Panc1 (cell line): ENCODE measurements around the gene GRID1. TPM values are rescaled to one million over a fixed set of nuclear protein-coding genes. Genes with fewer than 3 reads are reported as not detected.

Experiments
- ATAC-seq: fragments of 200-7000 bp; cut with Tn5 transposase; 2 replicates; pipeline ENCODE4 v1.9.1; 2020; ENCODE audit warnings: mild to moderate bottlenecking, moderate library complexity
- BruUV-seq: library from RNA; stranded (reverse); fragments of 400-500 nt; replicated peaks from 2 replicates; lab custom pipeline; 2021; lab: Mats Ljungman, UMichigan
- CTCF ChIA-PET: fragments of 300-600 bp; sonication (Branson Sonifier 250); formaldehyde crosslinking; loops from one replicate; lab custom pipeline; 2022; ENCODE audit warnings: antibody characterized with exemption; lab: Charles Lee
- POLR2A ChIA-PET: fragments of 300-600 bp; sonication (Branson Sonifier 250); formaldehyde crosslinking; loops from one replicate; lab custom pipeline; 2022; ENCODE audit warnings: antibody characterized with exemption; lab: Charles Lee
- DNase-seq: peaks from one replicate; pipeline ENCODE4 v3.0.0-alpha.2; 2010; ENCODE audit warnings: low read depth, low spot score
- H3K27ac ChIP-seq: 2 replicates; pipeline ENCODE4 v1.5.1; 2011; ENCODE audit warnings: mild to moderate bottlenecking, low read length, inconsistent platforms
- H3K27me3 ChIP-seq: fragments of 200-500 bp; sonication (Bioruptor generic); 2 replicates; pipeline ENCODE4 v1.6.0; 2014; ENCODE audit warnings: low read length, inconsistent platforms; ENCODE audit not compliant: control insufficient read depth, insufficient read depth
- H3K36me3 ChIP-seq: fragments of 200-500 bp; sonication (Bioruptor generic); 2 replicates; pipeline ENCODE4 v1.5.1; 2014; ENCODE audit warnings: inconsistent platforms, mild to moderate bottlenecking, low read length, moderate library complexity; ENCODE audit not compliant: control insufficient read depth, insufficient read depth
- H3K4me1 ChIP-seq: 2 replicates; pipeline ENCODE4 v1.5.1; 2011; ENCODE audit warnings: inconsistent platforms, mild to moderate bottlenecking, low read length, moderate library complexity; ENCODE audit not compliant: control insufficient read depth, insufficient read depth
- H3K4me3 ChIP-seq, 2 experiments: 2 replicates each; pipeline ENCODE4 v1.5.1; 2011 to 2012; ENCODE audit warnings: low read depth in 2 of 2, low read length in 2 of 2, mild to moderate bottlenecking in 2 of 2, inconsistent platforms in 1 of 2, moderate library complexity in 1 of 2
- H3K9me3 ChIP-seq: fragments of 200-500 bp; sonication (Bioruptor generic); 2 replicates; pipeline ENCODE4 v1.5.1; 2014; ENCODE audit warnings: low read depth, mild to moderate bottlenecking, inconsistent platforms, low read length, moderate library complexity; ENCODE audit not compliant: control insufficient read depth, insufficient read depth
- POLR2AphosphoS5 ChIP-seq: IDR thresholded peaks from 2 replicates; pipeline ENCODE4 v1.6.1; 2012; ENCODE audit warnings: mild to moderate bottlenecking, low read depth, low read length, moderate library complexity
- SIN3A ChIP-seq: IDR thresholded peaks from 2 replicates; pipeline ENCODE4 v1.6.1; 2012; ENCODE audit warnings: low read depth, mild to moderate bottlenecking, low read length, moderate library complexity, borderline replicate concordance; ENCODE audit not compliant: insufficient read depth
- TCF7L2 ChIP-seq: IDR thresholded peaks from 2 replicates; pipeline ENCODE4 v1.6.1; 2011; ENCODE audit warnings: mild to moderate bottlenecking, low read depth, low read length, inconsistent platforms
- in situ Hi-C: cut with HindIII; loops from 2 replicates; pipeline ENCODE4 v1.10.0; 2016; ENCODE audit warnings: low sequenced_read_pairs, low pct_unique_long_range_greater_than_20kb
- intact Hi-C: fragments of 100-400 bp; cut with micrococcal nuclease; formaldehyde crosslinking; loops from one replicate; pipeline ENCODE4 v1.10.0; 2022; ENCODE audit not compliant: unreplicated experiment
- total RNA-seq: library from RNA; stranded (reverse); gene quantifications from one replicate; pipeline ENCODE4 v1.2.1, GENCODE V29; 2021; ENCODE audit not compliant: unreplicated experiment
- TF ChIP-seq, protein P1 (sequence below), 2 experiments: IDR thresholded peaks; 2 replicates each; pipeline ENCODE4 v1.6.1; 2011 to 2012; ENCODE audit warnings: low read depth in 2 of 2, control low read depth in 1 of 2, low read length in 1 of 2, mild to moderate bottlenecking in 1 of 2, moderate library complexity in 1 of 2; ENCODE audit not compliant: insufficient read depth in 1 of 2
- TF ChIP-seq, protein P2 (sequence below): fragments of 450-650 bp; IDR thresholded peaks from 2 replicates; pipeline ENCODE4 v1.5.1; 2017; ENCODE audit warnings: mild to moderate bottlenecking

GRID1 gene
- total RNA-seq, 1 experiment from 2014 or later, result 2.3 TPM

DNA sequence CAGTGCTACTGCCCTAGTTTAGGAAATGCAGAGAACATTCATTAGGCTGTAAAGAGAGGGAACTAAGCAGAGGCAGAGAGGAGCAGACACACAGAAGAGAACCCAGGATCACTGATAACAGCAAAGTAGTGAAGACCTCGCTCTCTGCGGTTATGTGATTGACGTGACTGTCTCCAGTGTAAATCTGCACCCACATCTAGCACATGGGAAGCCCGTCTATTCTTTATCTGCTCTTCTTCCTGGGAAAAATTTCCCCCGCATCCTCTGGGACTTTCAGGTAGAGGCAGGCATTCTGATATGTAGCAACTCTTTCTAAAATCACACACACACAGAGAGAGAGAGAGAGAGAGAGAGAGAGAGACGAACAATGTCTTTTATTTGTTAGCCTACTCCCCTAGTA is 699.6 kb downstream of the GRID1 start:
- ChIA-PET CTCF (no interaction called here), POLR2A (no interaction called here)
- no peak for TF ChIP-seq POLR2AphosphoS5
- TF ChIP-seq, protein P1, sequence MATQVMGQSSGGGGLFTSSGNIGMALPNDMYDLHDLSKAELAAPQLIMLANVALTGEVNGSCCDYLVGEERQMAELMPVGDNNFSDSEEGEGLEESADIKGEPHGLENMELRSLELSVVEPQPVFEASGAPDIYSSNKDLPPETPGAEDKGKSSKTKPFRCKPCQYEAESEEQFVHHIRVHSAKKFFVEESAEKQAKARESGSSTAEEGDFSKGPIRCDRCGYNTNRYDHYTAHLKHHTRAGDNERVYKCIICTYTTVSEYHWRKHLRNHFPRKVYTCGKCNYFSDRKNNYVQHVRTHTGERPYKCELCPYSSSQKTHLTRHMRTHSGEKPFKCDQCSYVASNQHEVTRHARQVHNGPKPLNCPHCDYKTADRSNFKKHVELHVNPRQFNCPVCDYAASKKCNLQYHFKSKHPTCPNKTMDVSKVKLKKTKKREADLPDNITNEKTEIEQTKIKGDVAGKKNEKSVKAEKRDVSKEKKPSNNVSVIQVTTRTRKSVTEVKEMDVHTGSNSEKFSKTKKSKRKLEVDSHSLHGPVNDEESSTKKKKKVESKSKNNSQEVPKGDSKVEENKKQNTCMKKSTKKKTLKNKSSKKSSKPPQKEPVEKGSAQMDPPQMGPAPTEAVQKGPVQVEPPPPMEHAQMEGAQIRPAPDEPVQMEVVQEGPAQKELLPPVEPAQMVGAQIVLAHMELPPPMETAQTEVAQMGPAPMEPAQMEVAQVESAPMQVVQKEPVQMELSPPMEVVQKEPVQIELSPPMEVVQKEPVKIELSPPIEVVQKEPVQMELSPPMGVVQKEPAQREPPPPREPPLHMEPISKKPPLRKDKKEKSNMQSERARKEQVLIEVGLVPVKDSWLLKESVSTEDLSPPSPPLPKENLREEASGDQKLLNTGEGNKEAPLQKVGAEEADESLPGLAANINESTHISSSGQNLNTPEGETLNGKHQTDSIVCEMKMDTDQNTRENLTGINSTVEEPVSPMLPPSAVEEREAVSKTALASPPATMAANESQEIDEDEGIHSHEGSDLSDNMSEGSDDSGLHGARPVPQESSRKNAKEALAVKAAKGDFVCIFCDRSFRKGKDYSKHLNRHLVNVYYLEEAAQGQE (IDR thresholded peaks at IDR 0.05; ENCODE audit: insufficient read depth in 1 of 2, low read depth in 2 of 2, low read length in 1 of 2), result no peak
- no peak for TF ChIP-seq TCF7L2
- TF ChIP-seq SIN3A, result no peak
- TF ChIP-seq, protein P2, sequence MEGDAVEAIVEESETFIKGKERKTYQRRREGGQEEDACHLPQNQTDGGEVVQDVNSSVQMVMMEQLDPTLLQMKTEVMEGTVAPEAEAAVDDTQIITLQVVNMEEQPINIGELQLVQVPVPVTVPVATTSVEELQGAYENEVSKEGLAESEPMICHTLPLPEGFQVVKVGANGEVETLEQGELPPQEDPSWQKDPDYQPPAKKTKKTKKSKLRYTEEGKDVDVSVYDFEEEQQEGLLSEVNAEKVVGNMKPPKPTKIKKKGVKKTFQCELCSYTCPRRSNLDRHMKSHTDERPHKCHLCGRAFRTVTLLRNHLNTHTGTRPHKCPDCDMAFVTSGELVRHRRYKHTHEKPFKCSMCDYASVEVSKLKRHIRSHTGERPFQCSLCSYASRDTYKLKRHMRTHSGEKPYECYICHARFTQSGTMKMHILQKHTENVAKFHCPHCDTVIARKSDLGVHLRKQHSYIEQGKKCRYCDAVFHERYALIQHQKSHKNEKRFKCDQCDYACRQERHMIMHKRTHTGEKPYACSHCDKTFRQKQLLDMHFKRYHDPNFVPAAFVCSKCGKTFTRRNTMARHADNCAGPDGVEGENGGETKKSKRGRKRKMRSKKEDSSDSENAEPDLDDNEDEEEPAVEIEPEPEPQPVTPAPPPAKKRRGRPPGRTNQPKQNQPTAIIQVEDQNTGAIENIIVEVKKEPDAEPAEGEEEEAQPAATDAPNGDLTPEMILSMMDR, result no peak
- intact Hi-C loops (no loop called here), in situ Hi-C loops (no loop called here)
- no peak overlapping the region for H3K27ac ChIP-seq
- H3K4me3 ChIP-seq, result no peak overlapping the region
- no peaks in the 10 kb centered on the region for H3K27me3 ChIP-seq
- no peaks in the 10 kb centered on the region for H3K9me3 ChIP-seq
- BruUV-seq, result no TSS peak
- DNase-seq (no peak), ATAC-seq (no peak)
- no peaks in the 10 kb centered on the region for H3K4me1 ChIP-seq
- H3K36me3 ChIP-seq, result no peaks in the 10 kb centered on the region

DNA sequence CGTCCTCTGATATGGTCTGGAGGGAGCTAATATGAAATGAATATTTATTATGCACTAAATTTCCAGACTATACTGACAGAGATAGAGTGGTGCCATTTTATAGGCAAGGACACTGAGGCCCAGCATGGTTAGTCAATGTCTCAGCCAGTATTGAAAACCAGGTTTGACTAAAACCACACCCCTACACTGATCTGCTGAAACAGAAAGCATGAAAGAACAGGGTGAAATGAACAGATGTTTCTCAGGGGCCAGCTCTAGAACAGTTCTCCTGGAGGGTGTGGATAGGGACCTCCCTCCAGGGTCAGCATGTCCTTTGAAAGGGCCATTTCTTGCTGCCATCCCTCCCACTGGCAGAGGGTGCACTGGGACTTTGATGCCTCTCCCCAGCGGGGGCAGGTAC is 700.5 kb downstream of the GRID1 start:
- BruUV-seq, result no TSS peak
- intact Hi-C loops, result no loop called here
- Histone ChIP-seq H3K9me3 (no peaks in the 10 kb centered on the region), H3K4me1 (no peaks in the 10 kb centered on the region), H3K27ac (no peak overlapping the region), H3K27me3 (no peaks in the 10 kb centered on the region), H3K36me3 (no peaks in the 10 kb centered on the region), H3K4me3 (no peak overlapping the region)
- CTCF ChIA-PET, result no interaction called here
- TF ChIP-seq TCF7L2, result no peak
- TF ChIP-seq SIN3A, result no peak
- TF ChIP-seq, protein P1 (IDR thresholded peaks at IDR 0.05; ENCODE audit: insufficient read depth in 1 of 2, low read depth in 2 of 2, low read length in 1 of 2), result no peak
- TF ChIP-seq POLR2AphosphoS5, result no peak
- TF ChIP-seq, protein P2, result no peak
- POLR2A ChIA-PET, result no interaction called here
- in situ Hi-C loops, result no loop called here
- ATAC-seq (no peak), DNase-seq (no peak)
